ENCODE results near the gene SH3TC1. TPM values are rescaled to one million over a fixed set of nuclear protein-coding genes. Genes with fewer than 3 reads are reported as not detected.

SH3TC1 gene
- total and polyA plus RNA-seq, 2 donors from 2014 or later: 43.1 to 127 TPM

- no peak for FAIRE-seq
- peak in 1 of 5 donors; percentile 68 for DNase-seq
- Histone ChIP-seq H3K9ac (ENCODE audit: low read length in 3 of 3) (no peak overlapping the region), H3K4me3 (ENCODE audit: low read length in 3 of 3) (no peak overlapping the region), H3K36me3 (ENCODE audit: control insufficient read depth in 2 of 3, insufficient read depth in 3 of 3, low read length in 3 of 3) (peaks cover 0 to 43% (median 17%) of the 10 kb centered on the region in 3 donors), H3K4me1 (ENCODE audit: control insufficient read depth in 2 of 3, insufficient read depth in 2 of 3, low read depth in 1 of 3, low read length in 3 of 3) (peaks cover 0 to 15% (median 14%) of the 10 kb centered on the region in 3 donors), H3K9me3 (ENCODE audit: control insufficient read depth in 2 of 3, insufficient read depth in 1 of 3, low read length in 3 of 3) (no peaks in the 10 kb centered on the region), H3K27me3 (ENCODE audit: control insufficient read depth, insufficient read depth, low read length) (no peaks in the 10 kb centered on the region), H3K27ac (ENCODE audit: low read depth in 2 of 2, low read length in 2 of 2) (no peak overlapping the region)
- TF ChIP-seq, protein P1, sequence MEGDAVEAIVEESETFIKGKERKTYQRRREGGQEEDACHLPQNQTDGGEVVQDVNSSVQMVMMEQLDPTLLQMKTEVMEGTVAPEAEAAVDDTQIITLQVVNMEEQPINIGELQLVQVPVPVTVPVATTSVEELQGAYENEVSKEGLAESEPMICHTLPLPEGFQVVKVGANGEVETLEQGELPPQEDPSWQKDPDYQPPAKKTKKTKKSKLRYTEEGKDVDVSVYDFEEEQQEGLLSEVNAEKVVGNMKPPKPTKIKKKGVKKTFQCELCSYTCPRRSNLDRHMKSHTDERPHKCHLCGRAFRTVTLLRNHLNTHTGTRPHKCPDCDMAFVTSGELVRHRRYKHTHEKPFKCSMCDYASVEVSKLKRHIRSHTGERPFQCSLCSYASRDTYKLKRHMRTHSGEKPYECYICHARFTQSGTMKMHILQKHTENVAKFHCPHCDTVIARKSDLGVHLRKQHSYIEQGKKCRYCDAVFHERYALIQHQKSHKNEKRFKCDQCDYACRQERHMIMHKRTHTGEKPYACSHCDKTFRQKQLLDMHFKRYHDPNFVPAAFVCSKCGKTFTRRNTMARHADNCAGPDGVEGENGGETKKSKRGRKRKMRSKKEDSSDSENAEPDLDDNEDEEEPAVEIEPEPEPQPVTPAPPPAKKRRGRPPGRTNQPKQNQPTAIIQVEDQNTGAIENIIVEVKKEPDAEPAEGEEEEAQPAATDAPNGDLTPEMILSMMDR (IDR thresholded peaks at IDR 0.05; ENCODE audit: borderline replicate concordance, extremely low read depth, insufficient read depth): no peak
- intact Hi-C loops (cut with DNase I): no loop called here
Measured at GRCh38 chr4:8214136-8214535, 15.0 kb downstream of the SH3TC1 start.

DNA sequence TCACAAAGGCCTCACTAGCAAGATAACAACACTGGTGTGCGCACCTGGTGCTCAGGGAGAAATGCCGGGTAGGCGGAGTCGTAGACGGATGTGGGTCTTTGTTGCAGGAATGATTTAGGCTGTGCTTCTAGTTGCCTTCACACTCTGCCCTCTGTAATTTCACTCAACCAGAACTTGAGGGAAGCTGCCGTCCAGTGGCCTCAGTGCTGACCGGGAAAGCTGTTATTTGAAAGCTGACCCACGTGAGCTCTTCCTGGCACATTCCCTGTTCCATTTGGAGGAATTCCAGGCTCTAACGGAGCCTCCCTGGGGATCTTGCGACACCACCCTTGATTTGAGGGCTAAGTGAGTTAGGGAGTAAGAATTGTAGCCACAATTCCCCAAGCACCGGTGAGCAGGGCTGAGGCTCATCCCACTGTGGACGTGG, 15.9 kb downstream of the SH3TC1 start:
- Histone ChIP-seq H3K9me3 (ENCODE audit: control insufficient read depth in 2 of 3, insufficient read depth in 1 of 3, low read length in 3 of 3) (no peaks in the 10 kb centered on the region), H3K36me3 (ENCODE audit: control insufficient read depth in 2 of 3, insufficient read depth in 3 of 3, low read length in 3 of 3) (peaks cover 0 to 43% (median 19%) of the 10 kb centered on the region in 3 donors), H3K27me3 (ENCODE audit: control insufficient read depth, insufficient read depth, low read length) (no peaks in the 10 kb centered on the region), H3K9ac (ENCODE audit: low read length in 3 of 3) (no peak overlapping the region), H3K27ac (ENCODE audit: low read depth in 2 of 2, low read length in 2 of 2) (no peak overlapping the region), H3K4me3 (ENCODE audit: low read length in 3 of 3) (no peak overlapping the region), H3K4me1 (ENCODE audit: control insufficient read depth in 2 of 3, insufficient read depth in 2 of 3, low read depth in 1 of 3, low read length in 3 of 3) (peaks cover 0 to 15% (median 13%) of the 10 kb centered on the region in 3 donors)
- peak; percentile 41 for FAIRE-seq
- intact Hi-C loops (cut with DNase I): no loop called here
- TF ChIP-seq, protein P1 (IDR thresholded peaks at IDR 0.05; ENCODE audit: borderline replicate concordance, extremely low read depth, insufficient read depth): no peak
- peak in 4 of 5 donors; percentile 73 to 90 (median 88) for DNase-seq

DNA sequence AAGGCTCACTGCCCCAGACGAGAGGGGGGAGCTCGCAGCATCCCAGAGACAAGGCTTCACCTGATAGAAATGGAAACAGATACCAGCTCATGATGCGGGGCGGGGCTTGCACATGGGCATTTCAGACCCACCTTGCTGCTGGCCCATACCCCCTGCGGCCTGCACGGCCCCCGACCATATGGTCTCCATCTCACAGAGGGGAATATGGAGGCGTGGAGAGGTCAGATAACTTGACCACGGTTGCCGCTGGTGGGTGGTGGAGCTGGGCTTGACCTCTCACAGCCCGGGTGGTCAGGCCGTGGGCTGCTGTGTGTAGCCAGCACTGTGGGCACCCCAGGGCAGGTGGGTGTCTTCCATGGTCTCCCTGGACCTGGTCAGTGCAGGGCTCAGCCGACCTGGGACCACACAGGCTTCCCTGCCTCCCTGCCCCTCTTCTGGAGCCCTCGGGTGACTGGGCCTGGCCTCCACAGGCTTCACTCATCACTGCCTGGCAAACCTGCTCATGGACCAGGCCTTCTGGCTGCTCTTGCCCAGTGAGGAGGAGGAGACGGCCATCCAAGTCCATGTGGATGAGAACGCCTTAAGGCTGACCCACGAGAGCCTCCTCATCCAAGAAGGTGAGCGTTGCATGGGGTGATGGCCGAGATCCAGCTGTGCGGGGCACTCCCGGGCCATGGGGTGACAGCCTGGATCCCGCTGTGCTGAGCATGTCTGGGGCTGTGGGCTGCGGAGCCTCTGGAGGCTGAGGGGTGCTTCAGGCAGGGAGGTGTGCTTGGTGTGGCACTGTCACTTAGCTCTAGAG, 16.8 kb downstream of the SH3TC1 start:
- H3K4me1 ChIP-seq (ENCODE audit: control insufficient read depth in 2 of 3, insufficient read depth in 2 of 3, low read depth in 1 of 3, low read length in 3 of 3): peaks cover 0 to 15% (median 12%) of the 10 kb centered on the region in 3 donors
- no peak overlapping the region for H3K9ac ChIP-seq (ENCODE audit: low read length in 3 of 3)
- H3K4me3 ChIP-seq (ENCODE audit: low read length in 3 of 3): no peak overlapping the region
- no peaks in the 10 kb centered on the region for H3K9me3 ChIP-seq (ENCODE audit: control insufficient read depth in 2 of 3, insufficient read depth in 1 of 3, low read length in 3 of 3)
- FAIRE-seq: no peak
- no peaks in the 10 kb centered on the region for H3K27me3 ChIP-seq (ENCODE audit: control insufficient read depth, insufficient read depth, low read length)
- TF ChIP-seq, protein P1 (IDR thresholded peaks at IDR 0.05; ENCODE audit: borderline replicate concordance, extremely low read depth, insufficient read depth): no peak
- H3K27ac ChIP-seq (ENCODE audit: low read depth in 2 of 2, low read length in 2 of 2): no peak overlapping the region
- peaks cover 0 to 50% (median 24%) of the 10 kb centered on the region in 3 donors for H3K36me3 ChIP-seq (ENCODE audit: control insufficient read depth in 2 of 3, insufficient read depth in 3 of 3, low read length in 3 of 3)
- peak in 1 of 5 donors; percentile 70 for DNase-seq
- intact Hi-C loops (cut with DNase I): no loop called here
